Suprapubic skin (tissue), 4 donors: ENCODE results near the gene NPY. TPM values are rescaled to one million over a fixed set of nuclear protein-coding genes. Genes with fewer than 3 reads are reported as not detected.

Experiments
- DNase-seq, 2 donors: peaks; one replicate each; pipeline ENCODE4 v3.0.0-alpha.2; 2019; ENCODE audit warnings: low spot score in 2 of 2
- H3K27ac ChIP-seq: fragments of 200-600 bp; sonication (generic); one replicate; pipeline ENCODE4 v1.5.1; 2019
- H3K27me3 ChIP-seq: fragments of 200-600 bp; sonication (generic); one replicate; pipeline ENCODE4 v1.5.1; 2019
- H3K36me3 ChIP-seq: fragments of 200-600 bp; sonication (generic); one replicate; pipeline ENCODE4 v1.5.1; 2019
- H3K4me1 ChIP-seq: fragments of 200-600 bp; sonication (generic); one replicate; pipeline ENCODE4 v1.5.1; 2019
- H3K4me3 ChIP-seq: fragments of 200-600 bp; sonication (generic); one replicate; pipeline ENCODE4 v1.5.1; 2019; ENCODE audit warnings: mild to moderate bottlenecking
- H3K9me3 ChIP-seq: fragments of 200-600 bp; sonication (generic); one replicate; pipeline ENCODE4 v1.5.1; 2019
- EP300 ChIP-seq: sonication (generic); formaldehyde crosslinking; IDR thresholded peaks from one replicate; pipeline ENCODE4 v1.6.1; 2017; ENCODE audit warnings: antibody characterized with exemption
- POLR2A ChIP-seq, 2 donors: fragments of 450-650 bp; IDR thresholded peaks; one replicate each; pipeline ENCODE4 v1.6.1; 2017; ENCODE audit warnings: antibody characterized with exemption in 2 of 2, mild to moderate bottlenecking in 2 of 2, moderate library complexity in 2 of 2
- POLR2AphosphoS5 ChIP-seq, 3 donors: sonication (generic); formaldehyde crosslinking; IDR thresholded peaks; one replicate each; pipeline ENCODE4 v1.6.1; 2017; ENCODE audit warnings: antibody characterized with exemption in 3 of 3
- WGBS: methylation state at CpG from one replicate; pipeline ENCODE4 v1.1.5; 2018; 5-methylcytosine and 5-hydroxymethylcytosine counted together
- total RNA-seq, 4 donors: library from RNA; depleted of rRNA; stranded (reverse); fragments of >200 nt; gene quantifications; one replicate each; pipeline ENCODE4 v1.1.0, GENCODE V29; 2016
- TF ChIP-seq, protein P1 (sequence below), 2 donors: fragments of 200-600 bp in 1 of 2; fragments of 450-650 bp in 1 of 2; sonication (generic) in 1 of 2; IDR thresholded peaks; one replicate each; pipeline ENCODE4 v1.5.1; 2016 to 2019; ENCODE audit warnings: antibody characterized with exemption in 2 of 2, mild to moderate bottlenecking in 1 of 2, moderate library complexity in 1 of 2

The NPY gene
- total RNA-seq, 4 donors from 2014 or later: not detected

- TF ChIP-seq POLR2A (IDR thresholded peaks at IDR 0.05) (no peak), EP300 (no peak), POLR2AphosphoS5 (IDR thresholded peaks at IDR 0.05) (no peak)
- TF ChIP-seq, protein P1, sequence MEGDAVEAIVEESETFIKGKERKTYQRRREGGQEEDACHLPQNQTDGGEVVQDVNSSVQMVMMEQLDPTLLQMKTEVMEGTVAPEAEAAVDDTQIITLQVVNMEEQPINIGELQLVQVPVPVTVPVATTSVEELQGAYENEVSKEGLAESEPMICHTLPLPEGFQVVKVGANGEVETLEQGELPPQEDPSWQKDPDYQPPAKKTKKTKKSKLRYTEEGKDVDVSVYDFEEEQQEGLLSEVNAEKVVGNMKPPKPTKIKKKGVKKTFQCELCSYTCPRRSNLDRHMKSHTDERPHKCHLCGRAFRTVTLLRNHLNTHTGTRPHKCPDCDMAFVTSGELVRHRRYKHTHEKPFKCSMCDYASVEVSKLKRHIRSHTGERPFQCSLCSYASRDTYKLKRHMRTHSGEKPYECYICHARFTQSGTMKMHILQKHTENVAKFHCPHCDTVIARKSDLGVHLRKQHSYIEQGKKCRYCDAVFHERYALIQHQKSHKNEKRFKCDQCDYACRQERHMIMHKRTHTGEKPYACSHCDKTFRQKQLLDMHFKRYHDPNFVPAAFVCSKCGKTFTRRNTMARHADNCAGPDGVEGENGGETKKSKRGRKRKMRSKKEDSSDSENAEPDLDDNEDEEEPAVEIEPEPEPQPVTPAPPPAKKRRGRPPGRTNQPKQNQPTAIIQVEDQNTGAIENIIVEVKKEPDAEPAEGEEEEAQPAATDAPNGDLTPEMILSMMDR (IDR thresholded peaks at IDR 0.05): no peak
- Histone ChIP-seq H3K4me3 (no peak overlapping the region), H3K36me3 (no peaks in the 10 kb centered on the region), H3K27me3 (peaks cover 3% of the 10 kb centered on the region), H3K27ac (no peak overlapping the region), H3K9me3 (peaks cover 3% of the 10 kb centered on the region), H3K4me1 (no peaks in the 10 kb centered on the region)
- WGBS: 29% methylated on average over 6 of the region's 6 CpGs
- DNase-seq: no peak
Observed at GRCh38 chr7:24337180-24337579, 53.2 kb downstream of the NPY start.

GRCh38 chr7:24339575-24339974 lies 55.6 kb downstream of the NPY start:
- no peak for TF ChIP-seq EP300
- no peak for TF ChIP-seq POLR2A (IDR thresholded peaks at IDR 0.05)
- TF ChIP-seq, protein P1 (IDR thresholded peaks at IDR 0.05): no peak
- TF ChIP-seq POLR2AphosphoS5 (IDR thresholded peaks at IDR 0.05): no peak
- Histone ChIP-seq H3K4me3 (no peak overlapping the region), H3K9me3 (no peaks in the 10 kb centered on the region), H3K27me3 (peaks cover 3% of the 10 kb centered on the region), H3K27ac (no peak overlapping the region), H3K4me1 (no peaks in the 10 kb centered on the region), H3K36me3 (no peaks in the 10 kb centered on the region)
- no peak for DNase-seq
- 82% methylated on average over 5 of the region's 5 CpGs for WGBS

DNA sequence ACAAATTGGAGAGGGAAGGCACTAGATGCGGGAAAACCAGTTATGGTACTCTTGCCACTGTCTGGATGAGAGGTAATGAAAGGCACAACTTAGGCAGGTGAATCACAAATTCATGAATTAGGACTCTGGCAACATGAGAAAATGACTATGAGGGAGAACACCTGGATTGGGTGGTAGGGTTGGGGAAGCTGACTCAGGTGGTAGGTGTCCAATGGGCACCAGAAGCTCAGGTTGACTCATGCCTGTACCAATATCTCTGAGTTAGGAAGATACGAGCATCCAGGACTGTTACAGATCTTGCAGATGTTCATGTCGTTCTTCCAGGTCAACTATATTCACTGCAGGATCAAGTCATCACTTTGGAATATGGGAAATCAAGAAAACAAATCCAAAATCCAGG lies 56.7 kb downstream of the NPY start:
- Histone ChIP-seq H3K9me3 (no peaks in the 10 kb centered on the region), H3K27me3 (peaks cover 3% of the 10 kb centered on the region), H3K4me3 (no peak overlapping the region), H3K4me1 (no peaks in the 10 kb centered on the region), H3K36me3 (no peaks in the 10 kb centered on the region), H3K27ac (no peak overlapping the region)
- WGBS: 80% methylated on average over 3 of the region's 3 CpGs
- no peak for TF ChIP-seq POLR2A (IDR thresholded peaks at IDR 0.05)
- TF ChIP-seq POLR2AphosphoS5 (IDR thresholded peaks at IDR 0.05): no peak
- TF ChIP-seq, protein P1 (IDR thresholded peaks at IDR 0.05): no peak
- TF ChIP-seq EP300: no peak
- DNase-seq: no peak
